Keratinocyte (primary cell): Measurements from ENCODE around the gene NOD1.

Experiments used
- EZH2 ChIP-seq: IDR thresholded peaks from one replicate; pipeline ENCODE4 v1.6.1; 2012; ENCODE audit warnings: inconsistent platforms, mild to moderate bottlenecking, low read length, moderate library complexity
- TF ChIP-seq, protein P1 (sequence below), 3 experiments: IDR thresholded peaks in 1 of 3; conservative IDR thresholded peaks in 1 of 3; optimal IDR thresholded peaks in 1 of 3; 2 replicates in 2 of 3; 3 replicates in 1 of 3; pipeline versions ENCODE3 to v1.5.1; 2011; ENCODE audit warnings: low read length in 3 of 3, mild to moderate bottlenecking in 3 of 3, moderate library complexity in 2 of 3, control low read depth in 1 of 3, inconsistent platforms in 1 of 3; ENCODE audit not compliant: insufficient read depth in 2 of 3; ENCODE audit errors: extremely low read depth in 1 of 3

DNA sequence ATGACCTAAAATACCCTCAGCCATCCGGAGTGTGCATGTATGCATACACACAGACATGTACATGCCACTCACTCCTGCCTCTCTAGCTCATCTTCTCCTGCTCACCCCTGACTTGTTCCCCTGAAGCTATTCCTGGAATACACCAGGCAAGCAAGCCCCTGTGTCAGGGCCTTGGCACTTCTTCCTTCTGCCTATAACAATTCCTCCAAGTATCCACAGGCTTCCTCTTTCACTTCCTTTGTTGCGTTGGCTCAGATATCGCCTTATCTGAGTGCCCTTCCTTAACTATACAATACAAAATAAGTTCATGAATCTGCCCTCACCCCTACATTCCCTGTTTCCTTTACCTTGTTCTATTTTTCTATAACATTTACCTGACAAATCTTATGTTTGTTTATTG lies 88.8 kb downstream of the NOD1 start:
- TF ChIP-seq, protein P1, sequence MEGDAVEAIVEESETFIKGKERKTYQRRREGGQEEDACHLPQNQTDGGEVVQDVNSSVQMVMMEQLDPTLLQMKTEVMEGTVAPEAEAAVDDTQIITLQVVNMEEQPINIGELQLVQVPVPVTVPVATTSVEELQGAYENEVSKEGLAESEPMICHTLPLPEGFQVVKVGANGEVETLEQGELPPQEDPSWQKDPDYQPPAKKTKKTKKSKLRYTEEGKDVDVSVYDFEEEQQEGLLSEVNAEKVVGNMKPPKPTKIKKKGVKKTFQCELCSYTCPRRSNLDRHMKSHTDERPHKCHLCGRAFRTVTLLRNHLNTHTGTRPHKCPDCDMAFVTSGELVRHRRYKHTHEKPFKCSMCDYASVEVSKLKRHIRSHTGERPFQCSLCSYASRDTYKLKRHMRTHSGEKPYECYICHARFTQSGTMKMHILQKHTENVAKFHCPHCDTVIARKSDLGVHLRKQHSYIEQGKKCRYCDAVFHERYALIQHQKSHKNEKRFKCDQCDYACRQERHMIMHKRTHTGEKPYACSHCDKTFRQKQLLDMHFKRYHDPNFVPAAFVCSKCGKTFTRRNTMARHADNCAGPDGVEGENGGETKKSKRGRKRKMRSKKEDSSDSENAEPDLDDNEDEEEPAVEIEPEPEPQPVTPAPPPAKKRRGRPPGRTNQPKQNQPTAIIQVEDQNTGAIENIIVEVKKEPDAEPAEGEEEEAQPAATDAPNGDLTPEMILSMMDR (optimal IDR thresholded peaks at IDR 0.05 in 1 of 3, IDR thresholded peaks at IDR 0.05 in 1 of 3, conservative IDR thresholded peaks at IDR 0.05 in 1 of 3; ENCODE audit: extremely low read depth in 1 of 3, insufficient read depth in 2 of 3, low read length in 3 of 3) = no peak
- no peak for TF ChIP-seq EZH2
